SIG-M5 treated with dmso at 0.1 percent for 504 hours (cell line): ENCODE results near the gene LBP.
"Not testable (repeated sequence)": the region's sequence is repeated elsewhere in the genome, so short reads cannot be mapped to it uniquely, and the experiment has no call there.

ENCODE experiments used
- DNase-seq: peaks from one replicate; lab custom pipeline; 2025; ENCODE audit not compliant: unreplicated experiment; lab: John Stamatoyannopoulos, UW

Gene LBP

DNA sequence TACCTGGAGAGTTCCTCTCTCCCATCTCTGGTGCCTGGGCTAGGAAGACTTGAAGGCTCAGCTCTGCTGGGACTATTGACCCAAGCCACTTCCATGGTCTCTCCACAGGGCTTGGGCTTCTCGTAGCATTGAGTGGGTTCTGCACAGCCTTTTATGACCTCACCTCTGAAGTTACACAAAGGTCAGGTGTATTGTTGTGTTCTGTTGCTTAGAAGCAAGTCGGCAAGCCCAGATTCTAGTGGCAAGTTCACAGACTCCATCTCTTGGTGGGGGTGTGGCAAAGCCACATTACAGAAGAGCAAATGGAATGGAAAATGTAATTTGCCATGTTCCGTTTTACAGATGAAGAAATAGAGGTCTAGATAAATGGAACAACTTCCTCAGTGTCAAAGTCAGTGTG, 28.9 kb upstream of the LBP start:
- DNase-seq, result no peak

DNA sequence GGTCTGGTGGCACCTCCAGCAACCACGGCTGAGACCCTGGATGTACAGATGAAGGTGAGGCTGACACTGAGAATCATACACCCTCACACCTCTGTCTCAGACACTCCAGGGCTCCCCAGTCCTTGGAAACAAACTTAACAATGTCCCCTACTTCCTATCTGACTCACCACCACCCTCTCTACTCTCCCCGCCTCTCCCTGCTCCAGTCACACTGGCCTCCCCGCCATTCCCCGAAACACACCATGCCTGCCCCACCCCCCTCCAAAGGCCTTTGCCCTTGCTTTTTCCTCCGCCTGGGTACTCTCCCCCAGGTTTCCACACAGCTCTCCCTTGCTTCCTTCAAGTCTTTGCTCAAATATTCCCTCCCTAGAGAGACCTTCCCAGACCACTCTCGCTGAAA, 26.1 kb upstream of the LBP start:
- no peak for DNase-seq

DNA sequence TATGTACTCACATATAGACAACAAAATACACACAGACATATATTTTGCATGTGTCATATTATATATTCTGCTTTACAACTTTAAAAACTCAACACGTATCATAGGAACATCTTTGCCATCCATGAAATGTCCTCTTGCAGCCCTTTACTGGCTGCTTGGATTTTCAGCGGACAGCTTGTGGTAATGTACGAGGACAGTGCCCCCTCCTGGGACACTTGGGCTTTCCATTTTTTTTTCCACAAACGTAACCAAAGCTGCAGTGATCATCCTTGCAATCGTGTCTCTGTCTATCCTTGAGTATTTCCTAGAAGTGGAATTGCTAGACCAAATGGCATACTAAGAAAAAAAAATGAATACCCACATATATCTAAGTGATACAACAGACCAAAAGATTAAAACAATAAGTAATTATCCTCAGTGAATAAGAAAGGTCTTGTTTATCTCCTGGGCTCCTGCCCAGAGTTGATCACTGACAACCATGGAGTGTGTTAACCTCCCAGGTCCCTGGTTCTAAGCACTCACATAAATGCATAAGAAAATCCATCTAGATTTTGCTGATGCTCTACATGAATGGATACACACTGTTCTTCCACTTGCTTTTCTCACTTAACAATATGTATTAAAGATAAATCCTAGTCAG, 24.2 kb upstream of the LBP start:
- peak; percentile 37 for DNase-seq

DNA sequence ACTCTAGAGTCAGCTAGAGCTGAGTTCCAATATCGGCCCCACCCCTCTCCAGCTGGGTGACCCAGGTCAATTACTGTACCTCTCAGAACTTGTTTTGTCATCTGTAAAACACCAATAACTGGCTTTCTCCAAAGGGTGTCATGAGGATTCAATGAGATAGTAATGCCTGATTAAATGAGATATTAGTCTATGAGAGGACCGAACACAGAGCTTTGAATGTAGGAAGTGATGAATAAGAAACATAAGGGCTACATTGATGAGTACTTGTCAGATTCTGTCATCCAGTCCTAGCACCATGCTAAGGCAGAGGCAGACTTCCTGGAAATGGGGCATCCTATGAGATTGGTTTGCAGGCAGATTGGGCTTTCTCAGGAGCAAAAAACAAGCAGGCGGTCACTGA, 22.1 kb upstream of the LBP start:
- DNase-seq, result no peak

DNA sequence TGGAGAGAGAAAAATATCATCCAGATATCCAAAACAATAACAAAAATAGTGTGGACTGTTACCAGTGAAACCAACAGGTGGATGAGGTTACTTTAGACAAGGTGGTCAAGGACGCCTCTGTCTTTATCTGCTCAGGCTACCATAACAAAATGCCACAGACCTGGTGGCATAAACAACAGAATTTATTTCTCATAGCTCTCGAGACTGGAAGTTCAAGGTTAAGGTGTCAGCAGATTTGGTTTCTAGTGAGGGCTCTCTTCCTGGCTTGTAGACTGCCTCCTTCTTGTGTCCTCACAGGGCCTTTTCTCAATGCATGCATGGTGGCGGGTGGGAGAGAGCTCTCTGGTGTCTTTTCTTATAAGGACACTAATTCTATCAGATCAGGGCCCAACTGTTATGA, 21.1 kb upstream of the LBP start:
- DNase-seq, result no peak

DNA sequence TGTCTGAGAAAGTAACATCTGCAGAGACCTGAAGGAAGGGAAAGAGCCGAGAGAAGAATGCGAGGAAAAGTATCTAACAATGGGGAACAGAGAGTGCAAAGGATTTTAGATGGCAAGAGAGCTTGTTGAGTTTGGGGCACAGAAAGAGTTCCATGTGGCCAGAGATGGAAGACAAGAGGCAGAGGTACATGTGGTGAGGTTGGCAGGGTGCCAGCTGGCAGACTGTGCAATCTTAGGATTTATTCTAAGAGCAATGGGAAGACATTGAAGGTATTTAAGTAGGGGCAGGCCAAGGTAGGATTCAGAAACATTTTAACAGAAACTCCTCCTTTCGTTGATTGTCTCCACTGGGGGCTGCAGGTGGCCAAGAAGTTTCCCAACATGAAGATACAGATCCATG, 20.4 kb upstream of the LBP start:
- DNase-seq, result no peak

DNA sequence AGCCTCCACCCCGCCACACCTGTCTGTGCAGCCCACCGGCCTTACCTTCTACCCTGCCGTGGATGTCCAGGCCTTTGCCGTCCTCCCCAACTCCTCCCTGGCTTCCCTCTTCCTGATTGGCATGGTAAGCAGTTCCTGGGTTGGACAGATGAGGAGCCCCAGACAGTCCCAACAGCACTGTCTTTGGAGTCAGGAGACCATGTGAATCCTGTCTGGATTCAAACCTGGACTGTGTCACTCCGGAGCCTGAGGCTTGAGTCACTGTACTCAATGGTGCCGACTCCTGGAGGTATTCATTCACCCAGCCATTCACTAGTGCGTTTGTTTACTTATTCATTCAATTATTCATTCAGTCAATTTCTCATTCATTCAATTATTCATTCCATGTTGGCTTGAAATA, 20.0 kb upstream of the LBP start:
- no peak for DNase-seq

DNA sequence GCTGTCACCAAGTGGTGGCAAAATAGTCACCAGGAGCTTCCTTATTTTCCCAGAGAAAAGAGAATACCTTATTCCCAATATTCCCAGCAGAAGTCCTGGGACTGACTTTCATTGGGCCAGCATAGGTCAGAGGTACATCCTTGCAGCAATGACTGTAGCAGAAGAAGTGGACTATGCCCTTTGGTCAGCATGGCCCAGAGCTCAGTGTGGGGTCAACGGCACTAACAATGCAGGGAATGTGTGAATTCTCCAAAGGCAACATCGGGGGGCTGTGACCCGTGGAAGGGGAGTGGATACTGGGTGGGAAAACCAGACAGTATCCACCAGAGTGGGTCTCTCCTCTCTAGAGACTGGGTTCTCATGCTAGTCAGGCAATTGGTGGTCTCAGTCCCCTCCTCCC, 15.6 kb upstream of the LBP start:
- DNase-seq, result no peak

DNA sequence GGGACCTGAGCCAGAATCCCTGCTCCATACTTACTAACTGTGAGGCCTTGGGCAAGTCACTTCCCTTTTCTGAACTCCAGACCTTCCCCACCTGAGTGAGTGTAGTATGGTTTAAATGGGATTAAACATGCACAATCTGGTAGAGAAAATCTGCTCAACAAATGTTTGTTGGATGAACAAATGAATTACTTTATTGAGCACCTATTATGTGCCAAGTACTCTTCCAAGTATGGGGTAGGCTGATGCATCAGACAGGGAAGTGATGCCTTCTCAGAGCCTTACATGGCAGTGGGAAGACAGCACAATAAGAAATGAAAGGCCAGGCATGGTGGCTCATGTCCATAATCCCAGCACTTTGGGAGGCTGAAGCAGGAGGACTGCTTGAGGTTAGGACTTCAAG, 15.0 kb upstream of the LBP start:
- DNase-seq, result no peak

DNA sequence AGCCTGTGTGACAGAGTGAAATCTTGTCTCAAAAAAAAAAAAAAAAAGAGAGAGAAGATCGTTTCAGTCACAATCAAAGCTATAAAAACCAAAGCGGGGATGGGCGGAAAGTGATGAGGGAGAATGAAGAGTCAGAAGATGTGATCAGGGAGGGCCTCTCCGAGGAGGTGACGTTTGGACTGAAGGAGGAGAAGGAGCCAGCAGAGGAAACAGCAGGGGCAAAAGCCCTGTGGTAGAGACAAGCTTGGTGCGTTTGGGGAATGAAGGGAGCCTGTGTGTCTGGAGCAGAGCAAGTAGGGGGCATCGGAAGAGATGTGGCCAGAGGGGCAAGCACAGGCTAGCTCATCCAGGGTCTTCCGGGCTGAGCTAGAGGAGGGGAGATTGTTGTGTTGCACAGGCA, 14.5 kb upstream of the LBP start:
- no peak for DNase-seq

DNA sequence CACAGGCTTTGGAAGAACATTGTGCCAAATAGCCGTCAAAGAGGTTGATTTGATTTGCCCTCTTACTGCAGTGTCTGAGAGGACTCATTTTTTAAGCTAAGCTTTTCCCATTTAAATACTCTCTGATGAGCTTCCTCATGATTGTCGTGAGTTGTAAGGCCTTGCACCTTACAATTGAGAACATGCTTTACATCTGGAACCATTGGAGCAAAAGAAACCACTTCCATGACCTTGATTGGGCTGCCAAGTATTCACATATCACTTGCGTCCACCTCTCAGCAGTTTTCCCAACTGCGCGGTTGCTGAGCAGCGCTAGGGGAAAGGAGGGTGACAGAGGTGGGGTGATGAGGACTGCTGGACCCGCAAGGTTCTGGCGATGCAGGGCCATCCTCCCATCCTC, 12.3 kb upstream of the LBP start:
- DNase-seq, result no peak

DNA sequence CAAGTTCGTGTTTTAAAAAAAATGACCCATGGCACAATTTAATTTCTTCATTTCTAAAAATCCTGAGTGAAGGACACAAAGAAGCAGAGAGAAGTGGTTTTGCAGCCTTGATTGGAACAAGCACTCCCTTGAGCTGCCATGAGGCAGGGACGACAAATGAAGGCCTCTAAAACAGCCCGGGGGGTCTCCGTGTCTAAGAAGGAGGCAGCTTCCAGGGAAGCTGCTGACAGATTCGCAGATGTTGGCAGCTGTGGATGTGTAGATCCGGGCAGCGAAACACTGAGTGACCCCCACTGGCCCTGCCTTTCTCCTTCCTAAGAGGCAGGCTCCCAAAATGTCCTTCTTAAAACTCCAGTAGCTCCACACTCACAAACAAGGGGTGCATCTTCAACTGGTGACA, 9.6 kb upstream of the LBP start:
- DNase-seq, result no peak

DNA sequence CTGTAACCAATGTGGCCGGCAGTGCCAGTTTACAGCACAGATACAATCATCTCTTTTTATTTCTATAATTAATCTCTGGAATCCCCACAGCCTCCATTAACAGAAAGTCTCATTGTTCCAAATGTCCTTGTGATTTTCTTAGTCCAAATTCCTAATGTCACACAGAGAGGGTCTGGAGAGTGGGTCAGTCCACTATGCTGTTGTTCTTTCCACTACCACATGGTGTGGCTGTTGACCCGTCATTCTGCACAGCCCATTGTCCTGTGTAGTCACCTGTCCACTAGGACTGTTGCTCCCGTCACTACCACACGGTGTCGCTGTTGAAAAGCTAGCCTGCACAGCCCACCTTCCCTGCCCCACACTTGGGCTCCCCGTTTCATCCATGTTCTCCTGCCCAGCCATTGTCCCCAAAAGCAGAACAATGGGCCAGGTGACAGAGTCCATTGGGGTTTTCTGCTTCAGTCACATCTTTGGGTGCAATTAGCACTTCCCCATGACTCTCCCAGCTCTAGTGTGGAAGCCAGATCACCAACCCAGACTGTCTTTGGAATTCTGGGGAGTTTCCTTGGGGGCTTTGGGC, 8.6 kb upstream of the LBP start:
- DNase-seq, result no peak

DNA sequence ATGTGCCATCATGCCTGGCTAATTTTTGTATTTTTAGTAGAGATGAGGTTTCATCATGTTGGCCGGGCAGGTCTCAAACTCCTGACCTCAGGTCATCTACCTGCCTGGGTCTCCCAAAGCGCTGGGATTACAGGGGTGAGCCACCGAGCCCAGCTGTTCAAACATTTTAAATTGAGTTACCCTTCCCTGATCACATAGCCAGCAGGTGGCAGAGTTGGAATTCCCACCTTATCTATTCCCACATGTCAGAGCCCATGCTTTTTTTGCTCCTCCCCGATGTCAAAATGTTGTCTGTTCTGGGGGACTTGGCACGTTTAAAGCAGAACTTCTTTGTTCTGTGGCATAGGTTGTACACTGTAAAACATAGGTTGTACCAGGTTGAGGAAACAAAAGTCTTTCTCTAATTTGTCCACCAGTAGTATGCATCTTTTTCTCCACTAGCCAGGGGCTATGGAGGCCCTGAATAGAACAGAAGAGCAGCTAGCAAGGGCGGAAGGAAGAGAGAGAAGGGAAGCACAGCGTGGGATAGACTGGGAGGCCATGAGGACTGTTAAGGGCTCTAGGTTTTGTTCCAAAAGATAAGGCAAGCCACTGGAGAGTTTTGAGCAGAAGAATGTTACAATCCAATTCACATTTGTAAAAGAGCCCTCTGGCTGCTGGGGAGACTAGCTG, 7.3 kb upstream of the LBP start:
- no peak for DNase-seq

DNA sequence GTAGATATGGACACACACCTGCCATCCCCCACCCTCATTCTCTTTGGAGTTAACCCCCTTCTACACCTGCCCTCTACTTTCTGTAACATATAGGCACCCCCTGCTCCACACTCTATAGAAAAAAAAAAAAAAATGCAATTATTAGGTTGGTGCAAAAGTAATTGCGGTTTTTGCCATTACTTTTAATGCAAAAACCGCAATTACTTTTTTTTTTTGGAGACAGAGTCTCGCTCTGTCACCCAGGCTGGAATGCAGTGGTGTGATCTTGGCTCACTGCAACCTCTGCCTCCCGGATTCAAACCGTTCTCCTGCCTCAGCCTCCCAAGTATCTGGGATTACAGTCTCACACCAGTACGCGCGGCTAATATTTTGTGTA, 6.8 kb upstream of the LBP start:
- DNase-seq, result not testable (repeated sequence)

DNA sequence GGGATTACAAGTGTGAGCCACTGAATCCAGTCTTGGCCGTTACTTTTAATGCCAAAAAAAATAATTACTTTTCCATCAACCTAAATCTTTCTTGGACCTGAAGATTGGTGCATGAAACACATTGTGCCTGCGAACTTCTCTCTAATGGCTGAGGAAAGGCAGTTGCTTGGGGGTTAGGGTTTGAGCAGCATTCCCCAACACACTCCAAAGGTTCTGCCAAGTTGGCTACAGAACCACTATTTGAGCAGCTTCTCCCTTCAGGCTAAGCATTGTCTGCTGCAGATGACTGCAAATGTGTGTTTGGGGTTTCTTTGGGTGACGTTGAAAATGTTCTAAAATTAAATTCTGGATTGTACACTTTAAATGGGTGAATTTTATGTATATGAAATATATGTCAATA, 6.3 kb upstream of the LBP start:
- DNase-seq, result no peak

DNA sequence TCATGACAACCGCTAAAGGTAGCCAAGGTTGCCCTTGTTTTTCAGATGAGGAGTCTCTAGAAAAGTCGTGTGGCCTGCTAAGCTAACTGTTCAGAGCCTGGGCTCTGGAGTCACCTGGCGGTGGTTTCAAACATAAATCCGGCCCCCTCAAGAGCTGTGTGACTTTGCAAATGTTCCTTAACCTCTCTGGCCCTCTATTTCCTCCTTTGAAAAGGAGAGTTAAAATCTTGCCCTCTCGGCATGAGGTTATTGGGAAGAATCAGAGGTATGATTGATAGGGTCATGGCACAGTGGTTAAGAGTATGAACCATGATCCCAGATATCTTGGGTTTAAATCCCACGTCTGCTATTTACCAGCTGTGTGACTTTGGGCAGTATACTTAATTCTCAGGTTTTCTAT, 5.6 kb upstream of the LBP start:
- no peak for DNase-seq

DNA sequence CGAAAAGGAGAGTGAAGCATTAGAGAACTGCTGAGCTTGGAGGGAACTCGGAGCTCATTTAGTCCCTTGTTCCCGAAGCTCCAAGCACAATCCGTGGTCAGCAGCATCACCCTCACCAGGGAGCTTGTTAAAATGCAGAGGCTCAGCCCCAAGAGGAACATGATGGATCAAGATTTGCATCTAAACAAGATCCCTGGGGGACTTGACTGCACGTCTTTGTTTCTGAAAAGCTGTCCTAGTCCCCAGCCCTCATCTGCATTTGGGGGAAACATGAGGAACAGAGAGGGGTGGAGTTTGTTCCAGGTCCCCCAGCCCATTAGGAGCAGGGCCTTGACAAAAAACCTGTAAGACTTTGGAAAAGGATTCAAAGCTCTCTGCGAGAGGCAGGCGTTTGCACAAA, 4.1 kb upstream of the LBP start:
- DNase-seq, result no peak

DNA sequence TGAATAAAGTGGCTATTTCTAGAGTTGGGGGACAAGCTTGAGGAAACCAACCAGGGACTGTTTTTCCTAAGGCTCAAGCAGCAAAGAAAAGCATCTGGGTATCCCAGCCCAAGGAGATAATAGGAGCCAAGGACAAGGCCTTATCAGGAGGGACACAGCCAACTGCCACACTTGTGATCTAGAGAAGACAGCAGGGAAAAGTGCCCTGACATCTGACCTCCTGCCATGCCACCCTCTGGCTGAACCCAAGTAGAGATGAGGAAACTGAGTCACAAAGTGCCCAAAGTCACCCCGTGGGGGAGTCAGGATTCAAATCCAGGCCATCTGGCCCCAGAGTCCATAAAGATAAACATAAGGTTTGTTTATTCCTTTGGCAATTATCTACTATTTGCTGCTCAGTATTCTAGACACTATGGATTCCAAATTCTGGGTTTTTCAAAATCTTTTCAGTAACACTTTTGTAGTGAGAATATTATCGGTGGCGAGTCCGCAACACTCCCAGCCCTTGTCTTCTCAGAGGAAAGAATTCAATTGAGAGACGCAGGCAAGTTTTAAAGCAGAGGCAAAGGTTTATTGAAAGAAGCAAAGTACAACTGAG, 3.5 kb upstream of the LBP start:
- DNase-seq, result no peak

DNA sequence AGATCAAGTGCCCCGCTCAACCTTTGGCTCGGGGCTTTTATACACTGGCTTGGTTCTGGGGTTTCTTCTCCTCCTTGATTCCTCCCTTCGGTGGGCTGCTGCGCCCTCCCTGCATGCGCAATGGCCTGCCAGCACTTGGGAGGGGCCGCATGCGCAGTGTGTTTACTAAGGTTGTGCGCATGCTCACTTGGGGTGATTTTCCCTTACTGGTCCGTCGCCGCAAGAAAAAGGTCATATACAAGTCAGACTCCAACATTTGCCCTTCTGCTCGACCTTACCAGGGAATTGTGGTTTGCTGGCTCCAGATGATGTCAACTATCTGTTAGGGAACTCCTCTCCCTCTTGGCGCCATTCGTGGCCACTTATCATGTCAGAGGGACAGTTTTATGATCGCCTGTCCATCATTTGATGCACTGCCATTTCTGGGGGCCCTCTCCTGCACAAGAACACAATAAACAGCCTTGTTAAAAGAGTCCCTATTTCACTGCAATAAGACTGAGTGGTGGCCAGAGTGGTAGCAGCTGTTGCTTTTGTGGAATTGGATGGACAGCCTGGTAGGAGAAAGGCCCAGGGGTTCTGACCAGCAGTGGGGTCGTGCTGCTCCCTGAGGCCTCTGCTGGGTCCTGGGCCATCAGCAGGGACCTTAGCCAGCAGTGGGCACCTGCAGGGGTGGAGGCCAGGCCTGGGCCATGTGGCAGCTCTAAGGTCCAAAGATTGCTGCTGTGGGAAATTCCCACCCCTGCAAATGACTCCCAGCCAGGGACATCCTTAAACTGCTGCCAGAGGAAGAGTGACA, 2.8 kb upstream of the LBP start:
- no peak for DNase-seq

DNA sequence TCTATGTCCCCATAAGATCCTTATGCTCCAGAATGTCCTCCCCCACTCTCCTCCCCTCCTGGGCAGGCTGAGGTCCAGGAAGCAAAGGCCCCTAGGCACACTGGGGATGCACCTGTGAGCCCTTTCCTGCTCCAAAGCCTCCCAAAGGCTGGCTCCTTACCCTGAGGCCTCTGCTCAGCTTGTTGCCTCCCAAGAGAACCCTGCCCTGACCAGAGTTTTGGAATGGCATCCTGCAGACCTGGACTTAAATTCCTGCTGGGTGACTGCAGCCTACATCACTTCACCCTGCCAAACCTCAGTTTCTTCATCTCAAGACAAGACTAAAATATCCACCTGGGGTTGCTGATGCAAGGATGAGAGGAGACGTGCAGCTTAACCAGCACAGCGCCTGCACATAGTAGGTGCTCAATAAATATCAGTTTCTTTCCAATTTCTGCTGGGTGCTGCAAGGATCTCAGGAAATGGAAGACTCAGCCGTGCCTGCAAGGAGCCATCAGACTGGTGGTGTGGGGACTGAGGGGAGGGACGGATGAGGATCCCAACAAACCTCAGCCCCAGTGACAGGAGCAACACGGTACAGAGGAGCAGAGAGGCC, 2.1 kb upstream of the LBP start:
- no peak for DNase-seq
